GM23338 (cell line): ENCODE measurements around the gene SLC6A19. TPM values are rescaled to one million over a fixed set of nuclear protein-coding genes. Genes with fewer than 3 reads are reported as not detected.
A peak's percentile ranks its signal among the peaks of the same experiment; 100 is the strongest.

Source experiments
- ATAC-seq: fragments of 200-7000 bp; cut with Tn5 transposase; 3 replicates; pipeline ENCODE4 v1.9.1; 2020
- DNase-seq: peaks from one replicate; pipeline ENCODE4 v3.0.0-alpha.2; 2015; ENCODE audit warnings: low spot score
- H2AFZ ChIP-seq: fragments of 200-600 bp; sonication (generic); 2 replicates; pipeline ENCODE4 v1.8.0; 2016; ENCODE audit warnings: antibody characterized with exemption, mild to moderate bottlenecking, moderate library complexity
- H3F3A ChIP-seq: fragments of 200-600 bp; sonication (generic); replicated peaks from 2 replicates; pipeline ENCODE4 v1.8.0; 2017; ENCODE audit warnings: antibody characterized with exemption, mixed run types, low read depth
- H3K27ac ChIP-seq: fragments of 200-600 bp; sonication (generic); 2 replicates; pipeline ENCODE4 v1.6.1; 2016; ENCODE audit warnings: low read depth
- H3K27me3 ChIP-seq: fragments of 200-600 bp; sonication (generic); 2 replicates; pipeline ENCODE4 v1.8.0; 2016; ENCODE audit warnings: mild to moderate bottlenecking, mixed run types, moderate library complexity; ENCODE audit not compliant: insufficient read depth
- H3K36me3 ChIP-seq: fragments of 200-600 bp; sonication (generic); 2 replicates; pipeline ENCODE4 v1.8.0; 2016; ENCODE audit warnings: mild to moderate bottlenecking; ENCODE audit not compliant: insufficient read depth
- H3K4me1 ChIP-seq: fragments of 200-600 bp; sonication (generic); 2 replicates; pipeline ENCODE4 v1.8.0; 2016; ENCODE audit warnings: mild to moderate bottlenecking, moderate library complexity; ENCODE audit not compliant: insufficient read depth
- H3K4me2 ChIP-seq: fragments of 200-600 bp; sonication (generic); 2 replicates; pipeline ENCODE4 v1.7.1; 2017; ENCODE audit warnings: mixed run types
- H3K4me3 ChIP-seq: fragments of 200-600 bp; sonication (generic); 2 replicates; pipeline ENCODE4 v1.6.1; 2016; ENCODE audit warnings: mixed run types
- H3K79me2 ChIP-seq: fragments of 200-600 bp; sonication (generic); replicated peaks from 2 replicates; pipeline ENCODE4 v1.8.0; 2017; ENCODE audit warnings: mild to moderate bottlenecking; ENCODE audit not compliant: insufficient read depth
- H3K9me2 ChIP-seq: fragments of 200-600 bp; sonication (generic); 2 replicates; pipeline ENCODE4 v1.8.0; 2017; ENCODE audit not compliant: insufficient read depth
- H4K20me1 ChIP-seq: fragments of 200-600 bp; sonication (generic); replicated peaks from 2 replicates; pipeline ENCODE4 v1.8.0; 2017; ENCODE audit warnings: mild to moderate bottlenecking; ENCODE audit not compliant: insufficient read depth
- H3K27ac Mint-ChIP-seq: 2 replicates; pipeline ENCODE4 v1.8.0; 2020; ENCODE audit warnings: inconsistent platforms, mild to moderate bottlenecking, moderate library complexity, mixed read lengths
- H3K27me3 Mint-ChIP-seq: 3 replicates; pipeline ENCODE4 v1.8.0; 2022; ENCODE audit warnings: low read depth, mild to moderate bottlenecking, moderate library complexity, mixed read lengths, inconsistent platforms; ENCODE audit not compliant: insufficient read depth, poor library complexity
- H3K36me3 Mint-ChIP-seq: 3 replicates; pipeline ENCODE4 v1.8.0; 2021; ENCODE audit warnings: low read depth, mild to moderate bottlenecking, inconsistent platforms, moderate library complexity, mixed read lengths
- H3K4me1 Mint-ChIP-seq: 3 replicates; pipeline ENCODE4 v1.8.0; 2020; ENCODE audit warnings: mild to moderate bottlenecking, inconsistent platforms, mixed read lengths
- H3K4me3 Mint-ChIP-seq: 3 replicates; pipeline ENCODE4 v1.8.0; 2021; ENCODE audit warnings: moderate library complexity, mild to moderate bottlenecking, inconsistent platforms, mixed read lengths
- H3K9me3 Mint-ChIP-seq: 3 replicates; pipeline ENCODE4 v1.8.0; 2020; ENCODE audit warnings: moderate library complexity, mild to moderate bottlenecking, inconsistent platforms, mixed read lengths
- CREB1 ChIP-seq: fragments of 250-450 bp; sonication (Bioruptor Pico); IDR thresholded peaks from 2 replicates; pipeline ENCODE4 v1.5.0; 2020; ENCODE audit warnings: low read depth, mild to moderate bottlenecking, moderate library complexity
- EZH2 ChIP-seq: fragments of 200-600 bp; sonication (generic); IDR thresholded peaks from one replicate; pipeline ENCODE4 v1.8.0; 2017; ENCODE audit warnings: antibody characterized with exemption, mild to moderate bottlenecking, low read depth; ENCODE audit not compliant: unreplicated experiment
- EZH2phosphoT487 ChIP-seq: fragments of 200-600 bp; sonication (generic); IDR thresholded peaks from one replicate; pipeline ENCODE4 v1.8.1; 2018; ENCODE audit warnings: antibody characterized with exemption; ENCODE audit not compliant: unreplicated experiment
- JUNB ChIP-seq: IDR thresholded peaks from one replicate; pipeline ENCODE4 v1.6.1; 2016; ENCODE audit warnings: antibody characterized with exemption; ENCODE audit not compliant: unreplicated experiment
- POLR2AphosphoS5 ChIP-seq: IDR thresholded peaks from 2 replicates; pipeline ENCODE4 v1.6.1; 2016; ENCODE audit warnings: antibody characterized with exemption, low read depth
- STAT1 ChIP-seq: IDR thresholded peaks from one replicate; pipeline ENCODE4 v1.6.1; 2016; ENCODE audit warnings: antibody characterized with exemption; ENCODE audit not compliant: unreplicated experiment
- polyA plus RNA-seq: library from polyadenylated mRNA; unstranded; fragments of >200 nt; fragmentation: Nextera tagmentation; extraction: Ambion mirVana; gene quantifications from 2 replicates; pipeline ENCODE4 v1.2.1, GENCODE V29; 2016
- total RNA-seq: library from RNA; depleted of rRNA; stranded (reverse); fragments of >200 nt; shearing (Covaris generic); gene quantifications from 2 replicates; pipeline ENCODE4 v1.2.3, GENCODE V29; 2014
- TF ChIP-seq, protein P1 (sequence below), 2 experiments: fragments of 200-600 bp in 1 of 2; sonication (generic) in 1 of 2; conservative IDR thresholded peaks; 2 replicates each; pipeline versions ENCODE4 v1.5.1 to v1.6.1; 2016 to 2017; ENCODE audit warnings: antibody characterized with exemption in 2 of 2, low read depth in 2 of 2, mild to moderate bottlenecking in 2 of 2, moderate library complexity in 1 of 2
- TF ChIP-seq, protein P2 (sequence below): IDR thresholded peaks from 2 replicates; pipeline ENCODE4 v1.6.1; 2016; ENCODE audit warnings: antibody characterized with exemption
- TF ChIP-seq, protein P3 (sequence below): fragments of 250-450 bp; sonication (Bioruptor Pico); IDR thresholded peaks from 2 replicates; pipeline ENCODE4 v1.5.0; 2020; ENCODE audit warnings: mild to moderate bottlenecking, moderate library complexity

SLC6A19 gene
- total and polyA plus RNA-seq, 2 experiments from 2014 or later: not detected

DNA sequence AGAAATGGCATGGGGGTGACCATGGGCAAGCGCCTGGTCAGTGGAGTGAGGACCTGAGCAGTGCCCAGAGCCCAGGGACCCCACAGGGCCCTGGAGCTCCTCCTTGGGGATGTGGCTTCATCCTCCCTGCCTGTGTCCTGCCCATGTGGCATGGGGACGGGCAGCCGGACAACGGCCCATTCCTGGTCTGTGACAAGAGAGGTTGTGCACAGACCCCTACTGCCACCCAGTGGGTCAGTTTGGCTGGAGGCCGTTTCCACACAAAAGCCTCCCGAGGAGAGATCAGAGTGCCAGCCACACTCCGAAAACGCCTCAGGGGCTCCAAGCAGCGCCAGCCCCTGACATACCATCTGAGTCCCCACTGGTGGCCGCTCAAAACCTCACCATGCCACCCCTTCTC, 43.6 kb downstream of the SLC6A19 start:
- no peaks in the 10 kb centered on the region for H3K27me3 ChIP-seq
- TF ChIP-seq, protein P1, sequence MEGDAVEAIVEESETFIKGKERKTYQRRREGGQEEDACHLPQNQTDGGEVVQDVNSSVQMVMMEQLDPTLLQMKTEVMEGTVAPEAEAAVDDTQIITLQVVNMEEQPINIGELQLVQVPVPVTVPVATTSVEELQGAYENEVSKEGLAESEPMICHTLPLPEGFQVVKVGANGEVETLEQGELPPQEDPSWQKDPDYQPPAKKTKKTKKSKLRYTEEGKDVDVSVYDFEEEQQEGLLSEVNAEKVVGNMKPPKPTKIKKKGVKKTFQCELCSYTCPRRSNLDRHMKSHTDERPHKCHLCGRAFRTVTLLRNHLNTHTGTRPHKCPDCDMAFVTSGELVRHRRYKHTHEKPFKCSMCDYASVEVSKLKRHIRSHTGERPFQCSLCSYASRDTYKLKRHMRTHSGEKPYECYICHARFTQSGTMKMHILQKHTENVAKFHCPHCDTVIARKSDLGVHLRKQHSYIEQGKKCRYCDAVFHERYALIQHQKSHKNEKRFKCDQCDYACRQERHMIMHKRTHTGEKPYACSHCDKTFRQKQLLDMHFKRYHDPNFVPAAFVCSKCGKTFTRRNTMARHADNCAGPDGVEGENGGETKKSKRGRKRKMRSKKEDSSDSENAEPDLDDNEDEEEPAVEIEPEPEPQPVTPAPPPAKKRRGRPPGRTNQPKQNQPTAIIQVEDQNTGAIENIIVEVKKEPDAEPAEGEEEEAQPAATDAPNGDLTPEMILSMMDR (conservative IDR thresholded peaks at IDR 0.05; ENCODE audit: low read depth in 2 of 2): peak in 1 of 2 experiments; percentile 35; a peak in 2 of 4 replicates
- no peak for TF ChIP-seq CREB1 (CRISPR knock-in tag)
- H3K36me3 ChIP-seq: no peaks in the 10 kb centered on the region
- Mint-ChIP-seq H3K27me3 (peaks cover 6% of the 10 kb centered on the region), H3K4me3 (no peak overlapping the region), H3K27ac (no peak overlapping the region), H3K4me1 (peaks cover 13% of the 10 kb centered on the region; the same call in 2 of the 3 replicates), H3K36me3 (no peaks in the 10 kb centered on the region), H3K9me3 (no peaks in the 10 kb centered on the region; the same call in 2 of the 3 replicates)
- H3F3A ChIP-seq: no peaks in the 10 kb centered on the region
- no peaks in the 10 kb centered on the region for H3K9me2 ChIP-seq
- H3K79me2 ChIP-seq: no peaks in the 10 kb centered on the region
- no peak overlapping the region for H2AFZ ChIP-seq
- DNase-seq (no peak), ATAC-seq (no peak)
- H3K4me3 ChIP-seq: no peak overlapping the region
- no peak overlapping the region for H3K4me2 ChIP-seq
- H3K4me1 ChIP-seq: 0 out of 2 replicates have a peak, but pooled peaks cover 3% of the 10 kb centered on the region
- no peaks in the 10 kb centered on the region for H4K20me1 ChIP-seq
- H3K27ac ChIP-seq: no peak overlapping the region

DNA sequence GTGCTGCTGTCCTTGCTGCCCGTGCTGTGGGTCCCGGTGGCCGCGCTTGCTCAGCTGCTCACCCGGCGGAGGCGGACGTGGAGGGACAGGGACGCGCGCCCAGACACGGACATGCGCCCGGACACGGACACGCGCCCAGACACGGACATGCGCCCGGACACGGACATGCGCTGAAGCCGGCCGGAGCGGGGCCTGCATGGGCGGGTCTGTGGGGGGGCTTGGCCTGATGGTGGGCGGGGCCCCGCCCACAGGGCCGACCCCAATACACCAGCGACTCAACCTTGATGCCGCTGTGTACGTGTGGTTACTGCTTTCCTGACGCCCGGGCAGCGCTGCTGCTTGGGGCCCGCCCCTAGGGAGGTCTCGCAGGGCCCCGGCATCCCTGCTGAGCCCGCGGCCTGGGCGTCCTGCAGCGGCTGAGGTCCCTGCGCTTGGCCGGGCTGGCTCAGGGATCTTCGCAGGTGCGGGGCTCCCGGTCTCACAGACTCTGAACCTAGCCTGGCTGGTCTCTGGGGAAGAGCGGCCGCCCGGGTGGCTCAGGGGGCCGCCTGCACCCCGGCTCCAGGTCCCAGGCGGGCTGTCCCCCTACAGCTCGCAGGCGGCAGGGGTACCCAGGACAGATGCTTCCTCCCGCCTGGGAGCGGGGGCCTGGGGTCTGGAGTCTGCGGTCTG, 44.6 kb downstream of the SLC6A19 start:
- ATAC-seq (peak; percentile 7), DNase-seq (peak; percentile 29)
- Mint-ChIP-seq H3K27ac (no peak overlapping the region), H3K4me3 (no peak overlapping the region), H3K4me1 (peaks cover 13% of the 10 kb centered on the region; the same call in 2 of the 3 replicates), H3K27me3 (peaks cover 6% of the 10 kb centered on the region), H3K9me3 (no peaks in the 10 kb centered on the region; the same call in 2 of the 3 replicates), H3K36me3 (no peaks in the 10 kb centered on the region)
- Histone ChIP-seq H3K79me2 (no peaks in the 10 kb centered on the region), H3K4me2 (no peak overlapping the region), H3K27me3 (no peaks in the 10 kb centered on the region), H3F3A (no peaks in the 10 kb centered on the region), H3K9me2 (no peaks in the 10 kb centered on the region), H2AFZ (no peak overlapping the region), H4K20me1 (no peaks in the 10 kb centered on the region), H3K4me1 (0 out of 2 replicates have a peak, but pooled peaks cover 3% of the 10 kb centered on the region), H3K27ac (no peak overlapping the region), H3K4me3 (no peak overlapping the region), H3K36me3 (no peaks in the 10 kb centered on the region)
- TF ChIP-seq POLR2AphosphoS5: no peak
- TF ChIP-seq, protein P2, sequence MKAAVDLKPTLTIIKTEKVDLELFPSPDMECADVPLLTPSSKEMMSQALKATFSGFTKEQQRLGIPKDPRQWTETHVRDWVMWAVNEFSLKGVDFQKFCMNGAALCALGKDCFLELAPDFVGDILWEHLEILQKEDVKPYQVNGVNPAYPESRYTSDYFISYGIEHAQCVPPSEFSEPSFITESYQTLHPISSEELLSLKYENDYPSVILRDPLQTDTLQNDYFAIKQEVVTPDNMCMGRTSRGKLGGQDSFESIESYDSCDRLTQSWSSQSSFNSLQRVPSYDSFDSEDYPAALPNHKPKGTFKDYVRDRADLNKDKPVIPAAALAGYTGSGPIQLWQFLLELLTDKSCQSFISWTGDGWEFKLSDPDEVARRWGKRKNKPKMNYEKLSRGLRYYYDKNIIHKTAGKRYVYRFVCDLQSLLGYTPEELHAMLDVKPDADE: no peak
- no peak for TF ChIP-seq CREB1 (CRISPR knock-in tag)
- TF ChIP-seq STAT1: no peak
- TF ChIP-seq, protein P1 (conservative IDR thresholded peaks at IDR 0.05; ENCODE audit: low read depth in 2 of 2): no peak
- no peak for TF ChIP-seq JUNB
- TF ChIP-seq, protein P3, sequence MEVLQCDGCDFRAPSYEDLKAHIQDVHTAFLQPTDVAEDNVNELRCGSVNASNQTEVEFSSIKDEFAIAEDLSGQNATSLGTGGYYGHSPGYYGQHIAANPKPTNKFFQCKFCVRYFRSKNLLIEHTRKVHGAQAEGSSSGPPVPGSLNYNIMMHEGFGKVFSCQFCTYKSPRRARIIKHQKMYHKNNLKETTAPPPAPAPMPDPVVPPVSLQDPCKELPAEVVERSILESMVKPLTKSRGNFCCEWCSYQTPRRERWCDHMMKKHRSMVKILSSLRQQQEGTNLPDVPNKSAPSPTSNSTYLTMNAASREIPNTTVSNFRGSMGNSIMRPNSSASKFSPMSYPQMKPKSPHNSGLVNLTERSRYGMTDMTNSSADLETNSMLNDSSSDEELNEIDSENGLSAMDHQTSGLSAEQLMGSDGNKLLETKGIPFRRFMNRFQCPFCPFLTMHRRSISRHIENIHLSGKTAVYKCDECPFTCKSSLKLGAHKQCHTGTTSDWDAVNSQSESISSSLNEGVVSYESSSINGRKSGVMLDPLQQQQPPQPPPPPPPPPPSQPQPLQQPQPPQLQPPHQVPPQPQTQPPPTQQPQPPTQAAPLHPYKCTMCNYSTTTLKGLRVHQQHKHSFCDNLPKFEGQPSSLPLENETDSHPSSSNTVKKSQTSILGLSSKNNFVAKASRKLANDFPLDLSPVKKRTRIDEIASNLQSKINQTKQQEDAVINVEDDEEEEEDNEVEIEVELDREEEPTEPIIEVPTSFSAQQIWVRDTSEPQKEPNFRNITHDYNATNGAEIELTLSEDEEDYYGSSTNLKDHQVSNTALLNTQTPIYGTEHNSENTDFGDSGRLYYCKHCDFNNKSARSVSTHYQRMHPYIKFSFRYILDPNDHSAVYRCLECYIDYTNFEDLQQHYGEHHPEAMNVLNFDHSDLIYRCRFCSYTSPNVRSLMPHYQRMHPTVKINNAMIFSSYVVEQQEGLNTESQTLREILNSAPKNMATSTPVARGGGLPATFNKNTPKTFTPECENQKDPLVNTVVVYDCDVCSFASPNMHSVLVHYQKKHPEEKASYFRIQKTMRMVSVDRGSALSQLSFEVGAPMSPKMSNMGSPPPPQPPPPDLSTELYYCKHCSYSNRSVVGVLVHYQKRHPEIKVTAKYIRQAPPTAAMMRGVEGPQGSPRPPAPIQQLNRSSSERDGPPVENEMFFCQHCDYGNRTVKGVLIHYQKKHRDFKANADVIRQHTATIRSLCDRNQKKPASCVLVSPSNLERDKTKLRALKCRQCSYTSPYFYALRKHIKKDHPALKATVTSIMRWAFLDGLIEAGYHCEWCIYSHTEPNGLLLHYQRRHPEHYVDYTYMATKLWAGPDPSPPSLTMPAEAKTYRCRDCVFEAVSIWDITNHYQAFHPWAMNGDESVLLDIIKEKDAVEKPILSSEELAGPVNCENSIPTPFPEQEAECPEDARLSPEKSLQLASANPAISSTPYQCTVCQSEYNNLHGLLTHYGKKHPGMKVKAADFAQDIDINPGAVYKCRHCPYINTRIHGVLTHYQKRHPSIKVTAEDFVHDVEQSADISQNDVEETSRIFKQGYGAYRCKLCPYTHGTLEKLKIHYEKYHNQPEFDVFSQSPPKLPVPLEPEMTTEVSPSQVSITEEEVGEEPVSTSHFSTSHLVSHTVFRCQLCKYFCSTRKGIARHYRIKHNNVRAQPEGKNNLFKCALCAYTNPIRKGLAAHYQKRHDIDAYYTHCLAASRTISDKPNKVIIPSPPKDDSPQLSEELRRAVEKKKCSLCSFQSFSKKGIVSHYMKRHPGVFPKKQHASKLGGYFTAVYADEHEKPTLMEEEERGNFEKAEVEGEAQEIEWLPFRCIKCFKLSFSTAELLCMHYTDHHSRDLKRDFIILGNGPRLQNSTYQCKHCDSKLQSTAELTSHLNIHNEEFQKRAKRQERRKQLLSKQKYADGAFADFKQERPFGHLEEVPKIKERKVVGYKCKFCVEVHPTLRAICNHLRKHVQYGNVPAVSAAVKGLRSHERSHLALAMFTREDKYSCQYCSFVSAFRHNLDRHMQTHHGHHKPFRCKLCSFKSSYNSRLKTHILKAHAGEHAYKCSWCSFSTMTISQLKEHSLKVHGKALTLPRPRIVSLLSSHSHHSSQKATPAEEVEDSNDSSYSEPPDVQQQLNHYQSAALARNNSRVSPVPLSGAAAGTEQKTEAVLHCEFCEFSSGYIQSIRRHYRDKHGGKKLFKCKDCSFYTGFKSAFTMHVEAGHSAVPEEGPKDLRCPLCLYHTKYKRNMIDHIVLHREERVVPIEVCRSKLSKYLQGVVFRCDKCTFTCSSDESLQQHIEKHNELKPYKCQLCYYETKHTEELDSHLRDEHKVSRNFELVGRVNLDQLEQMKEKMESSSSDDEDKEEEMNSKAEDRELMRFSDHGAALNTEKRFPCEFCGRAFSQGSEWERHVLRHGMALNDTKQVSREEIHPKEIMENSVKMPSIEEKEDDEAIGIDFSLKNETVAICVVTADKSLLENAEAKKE (CRISPR knock-in tag): no peak
- no peak for TF ChIP-seq EZH2
- no peak for TF ChIP-seq EZH2phosphoT487
